ENCODE results near the gene ZNF362.

The ZNF362 gene

GRCh38 chr1:33256471-33257206, at the start of gene ZNF362:
Gene ZNF362, plus strand, starts transcription at chr1:33256492. Its CDS starts 14,083 bp downstream, at chr1:33270575.
- FAIRE-seq = no peak
- TF ChIP-seq CTCF (IDR thresholded peaks at IDR 0.05; ENCODE audit: insufficient read depth, missing control alignments) = no peak

GRCh38 chr1:33211972-33212371, 44.3 kb upstream of the ZNF362 start:
- no peak for TF ChIP-seq CTCF (IDR thresholded peaks at IDR 0.05; ENCODE audit: insufficient read depth, missing control alignments)
- DNase-seq (ENCODE audit: insufficient read length, low spot score) = no peak
- no peak for FAIRE-seq

More at GRCh38 chr1:33256471-33257206, at the start of gene ZNF362:
- peak; percentile 47 for DNase-seq (ENCODE audit: insufficient read length, low spot score)

GRCh38 chr1:33219886-33220661, 36.2 kb upstream of the ZNF362 start:
- DNase-seq (ENCODE audit: insufficient read length, low spot score) (no peak), FAIRE-seq (no peak)
- TF ChIP-seq CTCF (IDR thresholded peaks at IDR 0.05; ENCODE audit: insufficient read depth, missing control alignments) = no peak

- no peak for TF ChIP-seq CTCF (IDR thresholded peaks at IDR 0.05; ENCODE audit: insufficient read depth, missing control alignments)
- peak; percentile 46 for DNase-seq (ENCODE audit: insufficient read length, low spot score)
- FAIRE-seq = no peak
These were observed 35.5 kb upstream of the ZNF362 start for GRCh38 chr1:33220676-33221384.

GRCh38 chr1:33221385-33221758, 34.9 kb upstream of the ZNF362 start:
- no peak for FAIRE-seq

GRCh38 chr1:33222381-33222780, 33.9 kb upstream of the ZNF362 start:
- no peak for TF ChIP-seq CTCF (IDR thresholded peaks at IDR 0.05; ENCODE audit: insufficient read depth, missing control alignments)
- DNase-seq (ENCODE audit: insufficient read length, low spot score) = no peak
- FAIRE-seq = no peak

More at GRCh38 chr1:33221385-33221758, 34.9 kb upstream of the ZNF362 start:
- TF ChIP-seq CTCF (IDR thresholded peaks at IDR 0.05; ENCODE audit: insufficient read depth, missing control alignments) = no peak
- DNase-seq (ENCODE audit: insufficient read length, low spot score) = no peak
